Measurements from ENCODE around the gene NOXO1.

DNA sequence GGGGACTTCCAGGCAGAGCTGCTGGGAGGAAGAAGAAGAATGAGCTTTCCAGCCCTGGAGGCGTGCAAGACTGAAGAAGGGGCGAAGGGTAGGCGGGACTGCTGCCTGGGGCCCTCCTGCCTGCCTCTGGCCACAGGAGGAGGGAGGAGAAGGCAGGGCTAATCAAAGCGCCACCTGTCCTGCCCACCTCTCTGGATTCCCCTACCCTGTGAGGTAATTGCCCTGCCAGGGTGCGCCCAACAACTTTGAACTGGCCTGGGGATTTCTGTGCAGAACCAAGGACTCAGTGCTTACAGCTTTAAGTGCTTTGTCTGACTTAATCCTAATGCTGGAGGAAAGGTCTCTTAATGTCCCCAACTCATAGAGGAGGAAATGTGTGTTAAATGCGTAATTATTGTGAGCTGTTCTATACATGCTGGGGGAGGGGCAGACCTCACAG is at the start of gene NOXO1:
- TF ChIP-seq, protein P1, sequence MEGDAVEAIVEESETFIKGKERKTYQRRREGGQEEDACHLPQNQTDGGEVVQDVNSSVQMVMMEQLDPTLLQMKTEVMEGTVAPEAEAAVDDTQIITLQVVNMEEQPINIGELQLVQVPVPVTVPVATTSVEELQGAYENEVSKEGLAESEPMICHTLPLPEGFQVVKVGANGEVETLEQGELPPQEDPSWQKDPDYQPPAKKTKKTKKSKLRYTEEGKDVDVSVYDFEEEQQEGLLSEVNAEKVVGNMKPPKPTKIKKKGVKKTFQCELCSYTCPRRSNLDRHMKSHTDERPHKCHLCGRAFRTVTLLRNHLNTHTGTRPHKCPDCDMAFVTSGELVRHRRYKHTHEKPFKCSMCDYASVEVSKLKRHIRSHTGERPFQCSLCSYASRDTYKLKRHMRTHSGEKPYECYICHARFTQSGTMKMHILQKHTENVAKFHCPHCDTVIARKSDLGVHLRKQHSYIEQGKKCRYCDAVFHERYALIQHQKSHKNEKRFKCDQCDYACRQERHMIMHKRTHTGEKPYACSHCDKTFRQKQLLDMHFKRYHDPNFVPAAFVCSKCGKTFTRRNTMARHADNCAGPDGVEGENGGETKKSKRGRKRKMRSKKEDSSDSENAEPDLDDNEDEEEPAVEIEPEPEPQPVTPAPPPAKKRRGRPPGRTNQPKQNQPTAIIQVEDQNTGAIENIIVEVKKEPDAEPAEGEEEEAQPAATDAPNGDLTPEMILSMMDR (IDR thresholded peaks at IDR 0.05), result no peak
- TF ChIP-seq POLR2A (IDR thresholded peaks at IDR 0.05; ENCODE audit: low read depth), result no peak

Measured in esophagus muscularis mucosa (tissue), 3 donors.